Measurements from ENCODE around the gene WDR72.

Gene WDR72

DNA sequence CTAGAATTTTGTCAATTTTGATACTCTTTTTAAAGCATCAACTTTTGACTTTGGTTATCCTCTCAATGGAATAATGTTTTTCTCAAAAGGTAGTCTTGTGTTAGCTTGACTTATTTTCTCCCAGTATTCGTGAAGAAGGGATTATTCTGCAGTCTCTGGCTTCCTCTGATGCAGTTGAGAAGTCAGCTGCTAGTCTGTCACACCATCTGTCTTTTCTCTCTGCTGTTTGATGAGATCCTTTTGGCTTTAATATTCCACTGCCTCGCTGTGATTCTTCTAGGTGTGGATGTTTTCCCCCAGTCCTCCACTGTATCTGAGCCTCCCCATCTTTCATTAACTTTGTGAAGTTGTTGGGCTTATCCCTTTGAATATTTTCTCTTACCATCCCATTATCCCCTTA lies 141.0 kb downstream of the WDR72 start:
- H3K27me3 Mint-ChIP-seq: no peaks in the 10 kb centered on the region
- DNase-seq: no peak
- H3K36me3 Mint-ChIP-seq (ENCODE audit: insufficient read depth): no peaks in the 10 kb centered on the region
- H3K9me3 Mint-ChIP-seq: peaks cover 0 to 11% of the 10 kb centered on the region in 2 donors
- ATAC-seq (replicated peaks): no peak
- no peaks in the 10 kb centered on the region for H3K4me1 Mint-ChIP-seq (ENCODE audit: low read depth in 2 of 2)
- no peak overlapping the region for H3K27ac Mint-ChIP-seq
- no peak overlapping the region for H3K4me3 Mint-ChIP-seq

DNA sequence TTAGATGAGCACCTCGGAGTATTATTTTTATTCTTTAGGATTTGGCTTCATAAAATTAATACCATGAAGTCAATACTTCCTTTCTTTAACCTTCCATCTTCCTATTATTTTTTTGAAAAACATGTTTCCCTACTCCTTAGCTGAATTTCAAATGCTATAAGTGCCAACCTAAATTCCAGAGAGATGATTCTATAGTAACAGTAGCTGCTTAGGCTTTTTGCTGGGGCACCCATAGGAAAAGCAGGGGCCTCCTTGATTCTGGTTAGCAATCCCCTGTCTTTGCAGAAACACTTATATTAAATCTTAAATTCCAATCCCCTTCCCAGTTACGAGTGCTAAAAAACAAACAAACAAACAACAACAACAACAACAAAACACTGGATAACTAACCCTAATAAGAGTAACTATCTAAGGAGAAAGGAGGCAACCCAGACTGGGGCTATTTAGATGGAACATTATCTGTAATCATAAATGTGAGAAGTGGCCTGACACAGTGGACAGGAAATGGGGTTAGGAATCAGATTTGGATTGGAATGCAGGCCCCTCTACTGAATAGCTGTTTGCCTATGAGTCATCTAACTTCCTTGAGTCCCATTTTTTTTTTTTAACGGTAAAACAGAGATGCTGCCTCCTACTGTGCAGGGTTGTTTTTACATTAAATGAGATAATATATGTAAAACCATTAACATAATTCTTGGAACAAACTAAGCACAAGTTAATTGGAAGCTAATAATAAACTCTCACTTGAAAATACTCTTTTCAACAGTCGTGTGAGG lies 148.1 kb downstream of the WDR72 start:
- H3K36me3 Mint-ChIP-seq (ENCODE audit: insufficient read depth): no peaks in the 10 kb centered on the region
- no peak overlapping the region for H3K27ac Mint-ChIP-seq
- H3K27me3 Mint-ChIP-seq: no peaks in the 10 kb centered on the region
- no peaks in the 10 kb centered on the region for H3K4me1 Mint-ChIP-seq (ENCODE audit: low read depth in 2 of 2)
- no peak for DNase-seq
- H3K4me3 Mint-ChIP-seq: no peak overlapping the region
- no peak for ATAC-seq (replicated peaks)
- H3K9me3 Mint-ChIP-seq: no peaks in the 10 kb centered on the region

DNA sequence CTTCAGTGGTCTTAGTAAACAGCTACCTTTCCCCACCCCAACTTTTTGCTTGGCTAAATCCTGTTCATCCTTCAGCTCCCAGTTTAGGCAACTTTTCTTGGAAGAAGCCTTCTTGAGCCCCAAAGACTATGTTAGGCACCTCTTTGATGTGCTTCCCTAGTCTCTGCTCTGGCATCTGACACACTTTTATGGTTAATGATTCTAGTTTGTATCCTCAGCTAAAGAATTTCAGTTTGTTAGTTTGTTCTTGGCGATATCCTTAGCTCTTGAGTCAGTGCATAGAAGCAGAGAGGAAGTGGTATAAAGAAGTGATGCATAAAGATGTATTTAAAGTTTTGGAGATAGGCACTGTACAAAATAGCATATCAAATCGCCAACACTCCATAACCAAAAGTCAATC lies 168.4 kb downstream of the WDR72 start:
- no peak overlapping the region for H3K4me3 Mint-ChIP-seq
- H3K9me3 Mint-ChIP-seq: peaks cover 0 to 1% of the 10 kb centered on the region in 2 donors
- no peak for DNase-seq
- H3K4me1 Mint-ChIP-seq (ENCODE audit: low read depth in 2 of 2): no peaks in the 10 kb centered on the region
- no peak for ATAC-seq (replicated peaks)
- H3K27ac Mint-ChIP-seq: no peak overlapping the region
- H3K27me3 Mint-ChIP-seq: no peaks in the 10 kb centered on the region
- no peaks in the 10 kb centered on the region for H3K36me3 Mint-ChIP-seq (ENCODE audit: insufficient read depth)

DNA sequence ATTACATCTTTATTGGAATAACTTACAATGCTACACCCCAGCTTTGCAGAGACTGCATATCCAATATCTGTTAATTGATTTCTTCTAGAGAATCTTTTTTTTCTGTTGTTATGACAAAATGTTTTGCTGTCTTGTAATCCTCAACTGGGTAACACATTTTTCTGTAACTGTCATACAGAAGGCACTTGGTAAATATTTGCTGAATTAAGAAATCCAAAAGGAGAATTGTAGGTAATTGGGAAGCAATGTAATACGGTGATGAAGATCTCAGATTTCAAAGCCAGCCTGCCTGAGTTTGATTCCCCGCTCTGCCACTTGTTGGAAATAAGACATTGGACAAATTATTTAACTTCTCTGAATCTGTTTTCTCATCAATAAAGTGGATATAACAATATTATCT lies 169.1 kb downstream of the WDR72 start:
- H3K27me3 Mint-ChIP-seq: no peaks in the 10 kb centered on the region
- no peaks in the 10 kb centered on the region for H3K36me3 Mint-ChIP-seq (ENCODE audit: insufficient read depth)
- no peaks in the 10 kb centered on the region for H3K4me1 Mint-ChIP-seq (ENCODE audit: low read depth in 2 of 2)
- no peak for ATAC-seq (replicated peaks)
- peaks cover 0 to 4% of the 10 kb centered on the region in 2 donors for H3K9me3 Mint-ChIP-seq
- no peak overlapping the region for H3K27ac Mint-ChIP-seq
- H3K4me3 Mint-ChIP-seq: no peak overlapping the region
- DNase-seq: no peak

DNA sequence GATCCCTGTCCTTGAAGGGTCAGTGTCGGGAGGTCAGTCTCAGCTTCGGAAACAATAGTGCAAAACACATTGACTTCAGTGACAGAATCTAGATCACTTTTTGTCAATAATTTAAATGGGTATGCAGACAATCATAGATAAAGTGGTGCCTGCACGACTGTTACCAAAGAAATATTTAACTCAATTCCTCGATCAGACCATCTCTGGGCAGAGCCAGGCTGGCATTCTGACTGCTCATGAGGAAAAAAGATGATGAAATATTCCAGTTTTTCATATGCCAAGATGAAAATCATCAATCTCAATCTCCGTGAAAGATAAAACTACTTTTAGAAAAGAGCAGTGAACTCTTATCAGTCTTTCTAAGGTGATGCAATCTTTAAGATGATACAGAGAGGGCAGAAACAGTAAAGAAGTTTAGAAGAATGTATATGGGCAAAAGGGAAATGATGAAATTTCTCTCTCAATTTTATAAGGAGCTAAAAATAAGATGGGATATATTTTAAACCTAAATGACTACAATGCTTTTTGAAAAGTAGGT lies 169.9 kb downstream of the WDR72 start:
- H3K27me3 Mint-ChIP-seq: no peaks in the 10 kb centered on the region
- no peak for DNase-seq

DNA sequence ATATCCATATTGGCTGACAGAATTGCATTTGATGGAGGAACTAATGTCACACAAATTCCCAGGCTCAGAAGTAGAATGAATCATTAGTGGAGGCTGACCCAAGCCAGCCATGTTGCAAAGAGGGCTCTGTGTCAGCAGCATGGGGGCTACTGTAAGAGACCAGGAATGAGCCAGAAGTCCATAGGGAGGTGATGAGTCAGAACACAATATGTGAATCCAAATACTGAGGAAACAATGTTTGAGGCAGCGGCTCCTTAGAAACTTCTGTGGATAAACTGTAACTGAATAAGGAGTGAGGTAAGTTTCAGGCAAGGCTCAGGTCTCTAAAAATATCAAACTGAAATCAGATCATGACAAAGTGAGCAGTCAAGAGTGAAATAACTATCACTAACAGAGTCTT lies 170.7 kb downstream of the WDR72 start:
- H3K27me3 Mint-ChIP-seq: no peaks in the 10 kb centered on the region
- DNase-seq (no peak), ATAC-seq (replicated peaks) (no peak)
- H3K27ac Mint-ChIP-seq: no peak overlapping the region
- H3K4me1 Mint-ChIP-seq (ENCODE audit: low read depth in 2 of 2): no peaks in the 10 kb centered on the region
- H3K36me3 Mint-ChIP-seq (ENCODE audit: insufficient read depth): no peaks in the 10 kb centered on the region
- H3K4me3 Mint-ChIP-seq: no peak overlapping the region
- peaks cover 0 to 5% of the 10 kb centered on the region in 2 donors for H3K9me3 Mint-ChIP-seq

More for the DNA sequence above, 169.9 kb downstream of the WDR72 start:
- Mint-ChIP-seq H3K9me3 (peaks cover 0 to 5% of the 10 kb centered on the region in 2 donors), H3K4me3 (no peak overlapping the region), H3K27ac (no peak overlapping the region), H3K4me1 (ENCODE audit: low read depth in 2 of 2) (no peaks in the 10 kb centered on the region), H3K36me3 (ENCODE audit: insufficient read depth) (no peaks in the 10 kb centered on the region)
- no peak for ATAC-seq (replicated peaks)

DNA sequence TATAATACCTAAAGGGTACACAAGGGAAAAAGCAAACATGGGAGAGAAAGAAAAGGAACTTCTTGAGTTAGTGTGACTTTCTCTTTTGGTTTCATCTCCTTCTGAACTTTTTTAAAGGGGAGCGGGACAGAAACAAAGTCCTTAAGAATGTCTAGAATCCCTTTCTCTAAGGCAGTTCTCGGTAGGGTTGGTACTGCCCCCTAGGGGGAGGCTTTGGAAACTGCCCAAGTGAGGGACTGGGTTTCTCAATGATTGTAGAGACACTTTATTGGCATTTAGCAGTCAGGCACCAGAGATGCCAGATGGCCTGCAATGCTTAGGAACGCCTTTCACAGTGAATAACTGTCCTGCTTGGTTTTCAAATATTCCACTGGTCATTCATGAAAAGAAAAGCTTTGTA lies 172.7 kb downstream of the WDR72 start:
- ATAC-seq (replicated peaks): no peak
- Mint-ChIP-seq H3K4me3 (no peak overlapping the region), H3K36me3 (ENCODE audit: insufficient read depth) (no peaks in the 10 kb centered on the region), H3K27ac (no peak overlapping the region), H3K9me3 (peaks cover 0 to 5% of the 10 kb centered on the region in 2 donors), H3K27me3 (no peaks in the 10 kb centered on the region), H3K4me1 (ENCODE audit: low read depth in 2 of 2) (no peaks in the 10 kb centered on the region)
- no peak for DNase-seq

DNA sequence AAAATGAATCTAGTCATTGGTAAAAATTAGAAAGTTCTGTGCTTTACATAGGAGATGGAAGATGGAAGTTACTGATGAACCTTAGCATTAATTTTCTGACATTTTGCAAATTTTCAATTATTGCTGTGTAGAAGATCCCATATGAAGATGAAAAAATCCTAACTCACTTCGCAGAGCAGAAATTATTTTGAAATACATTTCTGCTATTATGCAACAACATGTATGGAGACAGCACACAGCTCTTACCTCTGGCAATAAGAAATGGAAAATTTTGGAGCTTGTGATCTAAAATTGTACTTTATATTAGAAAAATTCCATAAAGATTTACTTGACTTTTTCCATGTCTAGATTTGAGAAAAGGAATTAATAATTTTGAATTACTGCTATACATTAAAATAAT lies 177.9 kb downstream of the WDR72 start:
- no peak for DNase-seq
- no peak for ATAC-seq (replicated peaks)
- H3K27ac Mint-ChIP-seq: no peak overlapping the region
- no peak overlapping the region for H3K4me3 Mint-ChIP-seq
- H3K4me1 Mint-ChIP-seq (ENCODE audit: low read depth in 2 of 2): no peaks in the 10 kb centered on the region
- H3K9me3 Mint-ChIP-seq: peaks cover 0 to 4% of the 10 kb centered on the region in 2 donors
- H3K36me3 Mint-ChIP-seq (ENCODE audit: insufficient read depth): no peaks in the 10 kb centered on the region
- H3K27me3 Mint-ChIP-seq: no peaks in the 10 kb centered on the region

DNA sequence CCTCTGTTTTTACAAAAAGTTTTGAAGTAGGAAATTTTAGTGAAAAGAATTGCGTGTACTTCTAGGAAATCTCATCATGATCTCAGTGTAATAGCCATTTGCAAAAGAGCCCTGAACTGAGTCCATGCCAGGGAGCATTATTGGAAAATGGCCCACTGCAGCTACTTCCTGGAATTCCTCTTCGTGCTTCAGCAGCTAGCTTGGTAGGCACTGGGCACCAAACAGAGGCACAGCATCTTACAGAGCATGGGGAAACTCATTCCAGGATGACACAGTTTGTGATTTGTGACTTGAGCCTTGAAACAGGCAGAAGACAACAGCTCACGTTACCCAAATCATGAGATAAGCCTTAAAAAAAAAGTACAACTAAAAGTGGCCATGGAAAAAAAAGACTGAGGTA lies 179.1 kb downstream of the WDR72 start:
- H3K4me3 Mint-ChIP-seq: no peak overlapping the region
- ATAC-seq (replicated peaks) (no peak), DNase-seq (no peak)
- H3K36me3 Mint-ChIP-seq (ENCODE audit: insufficient read depth): no peaks in the 10 kb centered on the region
- H3K4me1 Mint-ChIP-seq (ENCODE audit: low read depth in 2 of 2): no peaks in the 10 kb centered on the region
- H3K9me3 Mint-ChIP-seq: peaks cover 0 to under 1% of the 10 kb centered on the region in 2 donors
- no peak overlapping the region for H3K27ac Mint-ChIP-seq
- no peaks in the 10 kb centered on the region for H3K27me3 Mint-ChIP-seq

DNA sequence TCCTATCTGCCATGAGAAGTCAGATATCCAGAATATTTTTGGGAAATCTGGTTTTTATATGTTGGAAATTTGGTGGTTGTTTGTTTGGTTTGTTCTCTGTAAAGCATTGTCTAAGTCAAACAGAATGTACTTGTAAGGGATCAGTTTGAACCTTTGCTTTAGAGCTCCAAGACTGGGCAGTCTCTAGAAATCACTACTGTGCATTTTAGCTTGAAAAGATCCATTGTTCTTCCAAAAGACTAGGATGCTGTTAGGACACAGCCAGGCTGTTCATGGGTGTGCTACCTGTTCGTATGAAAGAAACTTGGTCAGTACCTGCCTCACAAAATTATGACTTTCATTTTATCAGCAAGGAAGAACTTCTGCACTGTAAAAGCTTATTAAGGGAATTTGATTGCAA lies 182.6 kb downstream of the WDR72 start:
- Mint-ChIP-seq H3K27me3 (no peaks in the 10 kb centered on the region), H3K27ac (no peak overlapping the region), H3K9me3 (peaks cover 0 to 2% of the 10 kb centered on the region in 2 donors), H3K36me3 (ENCODE audit: insufficient read depth) (no peaks in the 10 kb centered on the region), H3K4me1 (ENCODE audit: low read depth in 2 of 2) (no peaks in the 10 kb centered on the region), H3K4me3 (no peak overlapping the region)
- ATAC-seq (replicated peaks) (no peak), DNase-seq (no peak)

DNA sequence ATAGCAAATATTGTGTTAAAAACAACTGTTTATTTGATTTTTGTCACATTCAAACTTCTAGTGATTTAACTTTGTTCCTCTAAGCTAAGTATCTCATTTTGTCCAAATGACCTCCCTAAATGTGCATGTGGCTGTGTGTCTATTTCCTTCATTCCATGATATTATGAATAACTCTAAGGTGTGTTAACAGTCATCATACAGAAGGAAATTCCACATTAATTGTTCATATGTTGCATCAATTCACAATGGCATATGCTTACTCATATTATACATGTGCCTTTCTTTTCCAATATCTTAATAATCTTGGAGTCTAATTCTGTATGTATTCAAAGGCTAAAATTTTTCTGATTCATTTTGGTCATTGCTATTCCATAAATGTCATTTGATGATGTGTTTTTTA lies 186.4 kb downstream of the WDR72 start:
- no peak for DNase-seq
- Mint-ChIP-seq H3K36me3 (ENCODE audit: insufficient read depth) (no peaks in the 10 kb centered on the region), H3K4me1 (ENCODE audit: low read depth in 2 of 2) (no peaks in the 10 kb centered on the region), H3K9me3 (peaks cover 0 to 2% of the 10 kb centered on the region in 2 donors), H3K4me3 (no peak overlapping the region), H3K27me3 (no peaks in the 10 kb centered on the region), H3K27ac (no peak overlapping the region)
- no peak for ATAC-seq (replicated peaks)

DNA sequence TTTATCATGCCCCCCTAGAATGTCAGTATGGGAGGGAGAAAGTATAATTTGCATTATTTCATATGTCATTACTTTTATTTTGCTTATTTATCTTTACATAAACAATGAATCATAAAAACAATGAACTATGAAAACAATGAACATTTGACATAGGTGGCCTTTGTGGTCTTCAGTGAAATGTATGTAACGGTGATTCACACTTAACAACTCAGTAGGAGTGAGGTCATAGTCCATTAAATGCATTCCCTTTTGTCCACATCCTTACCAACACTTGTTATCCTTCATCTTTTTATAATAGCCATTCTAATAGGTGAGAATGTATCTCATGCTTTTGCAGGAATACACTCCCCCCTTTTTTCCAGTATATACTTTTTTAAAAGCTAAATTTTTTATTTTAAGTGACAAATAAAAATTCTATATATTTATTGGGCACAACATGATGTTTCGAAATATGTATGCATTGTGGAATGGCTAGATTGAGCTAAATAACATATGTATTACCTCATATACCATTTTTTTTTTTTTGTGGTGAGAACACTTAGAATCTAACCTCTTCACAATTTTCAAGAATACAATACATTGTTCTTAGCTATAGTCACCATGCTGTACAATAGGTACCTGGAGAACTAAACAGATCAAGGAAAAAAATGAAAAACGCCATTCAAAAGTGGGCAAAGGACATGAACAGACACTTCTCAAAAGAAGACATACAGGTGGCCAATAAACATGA lies 189.5 kb downstream of the WDR72 start:
- Mint-ChIP-seq H3K9me3 (peaks cover 0 to 6% of the 10 kb centered on the region in 2 donors), H3K4me3 (no peak overlapping the region), H3K36me3 (ENCODE audit: insufficient read depth) (no peaks in the 10 kb centered on the region), H3K4me1 (ENCODE audit: low read depth in 2 of 2) (no peaks in the 10 kb centered on the region), H3K27me3 (peaks cover 0 to 4% of the 10 kb centered on the region in 2 donors), H3K27ac (no peak overlapping the region)
- DNase-seq (no peak), ATAC-seq (replicated peaks) (no peak)

DNA sequence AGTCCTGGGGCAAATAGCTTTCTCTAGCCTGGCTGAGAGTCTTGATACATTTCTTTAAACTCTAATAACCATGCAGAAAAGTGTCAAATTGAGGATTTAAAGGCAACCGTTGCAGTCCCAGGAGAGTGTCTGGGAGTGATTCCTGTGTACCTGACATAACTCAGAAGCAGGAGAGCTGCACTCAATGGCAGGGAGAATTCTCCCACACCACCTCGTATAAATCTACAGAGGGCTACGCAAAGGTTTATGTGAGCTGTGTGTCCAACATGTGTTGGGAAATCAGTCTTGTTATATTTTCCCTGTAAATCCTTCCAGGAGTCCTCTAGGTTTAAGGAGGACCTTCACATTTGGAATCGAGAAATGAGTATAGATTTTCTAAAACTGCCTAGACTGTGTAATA lies 192.6 kb downstream of the WDR72 start:
- no peak for ATAC-seq (replicated peaks)
- Mint-ChIP-seq H3K4me1 (ENCODE audit: low read depth in 2 of 2) (no peaks in the 10 kb centered on the region), H3K9me3 (peaks cover 0 to 4% of the 10 kb centered on the region in 2 donors), H3K4me3 (no peak overlapping the region), H3K27ac (no peak overlapping the region), H3K27me3 (peaks cover 0 to 4% of the 10 kb centered on the region in 2 donors), H3K36me3 (ENCODE audit: insufficient read depth) (no peaks in the 10 kb centered on the region)
- DNase-seq: no peak

DNA sequence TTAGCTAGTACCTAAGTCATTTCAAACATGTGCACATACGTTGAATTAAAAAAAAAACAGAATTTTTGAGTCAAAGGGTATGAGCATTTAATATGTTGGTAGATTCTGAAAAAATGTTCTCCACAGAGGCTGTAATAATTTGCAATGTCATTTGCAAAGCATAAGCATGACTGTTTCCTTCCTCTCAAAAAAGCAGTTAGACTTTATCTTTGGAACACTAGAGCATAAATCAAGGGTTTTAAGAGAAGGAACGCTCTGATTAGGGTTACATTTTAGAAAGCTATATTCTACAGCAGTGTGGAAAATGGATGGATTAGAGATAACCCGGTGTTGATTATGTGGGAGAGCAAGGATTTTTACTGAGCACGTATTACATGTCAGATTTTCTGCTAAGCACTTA lies 193.7 kb downstream of the WDR72 start:
- peaks cover 0 to 5% of the 10 kb centered on the region in 2 donors for H3K9me3 Mint-ChIP-seq
- H3K27ac Mint-ChIP-seq: no peak overlapping the region
- DNase-seq (no peak), ATAC-seq (replicated peaks) (no peak)
- no peaks in the 10 kb centered on the region for H3K4me1 Mint-ChIP-seq (ENCODE audit: low read depth in 2 of 2)
- peaks cover 0 to 4% of the 10 kb centered on the region in 2 donors for H3K27me3 Mint-ChIP-seq
- H3K4me3 Mint-ChIP-seq: no peak overlapping the region
- H3K36me3 Mint-ChIP-seq (ENCODE audit: insufficient read depth): no peaks in the 10 kb centered on the region
